ENCODE results near the gene SMPD3. TPM values are rescaled to one million over a fixed set of nuclear protein-coding genes. Genes with fewer than 3 reads are reported as not detected.

The SMPD3 gene
- total and polyA plus RNA-seq, 7 donors: 0.49 to 29.7 (median 2.8) TPM

GRCh38 chr16:68472581-68472980, 24.3 kb upstream of the SMPD3 start:
- no peaks in the 10 kb centered on the region for H3K4me1 ChIP-seq
- H3K4me3 ChIP-seq: no peak overlapping the region
- 93 to 94% methylated on average over 5 of the region's 5 CpGs for WGBS, 2 donors
- H3K27ac ChIP-seq: no peak overlapping the region
- no peak for DNase-seq
- TF ChIP-seq EP300 (IDR thresholded peaks at IDR 0.05): no peak
- no peak for TF ChIP-seq CTCF (IDR thresholded peaks at IDR 0.05)
- TF ChIP-seq POLR2AphosphoS5 (IDR thresholded peaks at IDR 0.05): no peak
- no peak for TF ChIP-seq POLR2A (IDR thresholded peaks at IDR 0.05)
- H3K27me3 ChIP-seq: no peaks in the 10 kb centered on the region
- no peaks in the 10 kb centered on the region for H3K36me3 ChIP-seq
- no peaks in the 10 kb centered on the region for H3K9me3 ChIP-seq
- intact Hi-C loops (cut with DNase I): no loop called here

- Histone ChIP-seq H3K9me3 (no peaks in the 10 kb centered on the region), H3K27ac (peak overlapping the region in 3 of 4 donors; percentile 3 to 37 (median 33)), H3K4me1 (no peaks in the 10 kb centered on the region), H3K27me3 (no peaks in the 10 kb centered on the region), H3K36me3 (no peaks in the 10 kb centered on the region), H3K4me3 (no peak overlapping the region)
- TF ChIP-seq POLR2A (IDR thresholded peaks at IDR 0.05) (no peak), EP300 (IDR thresholded peaks at IDR 0.05) (no peak), CTCF (IDR thresholded peaks at IDR 0.05) (no peak), POLR2AphosphoS5 (IDR thresholded peaks at IDR 0.05) (no peak)
- DNase-seq: no peak
- intact Hi-C loops (cut with DNase I): no loop called here
- 41 to 71% methylated on average over 11 of the region's 11 CpGs for WGBS, 2 donors
Observed at GRCh38 chr16:68470461-68471150, 22.3 kb upstream of the SMPD3 start.

GRCh38 chr16:68469796-68470460, 21.6 kb upstream of the SMPD3 start:
- Histone ChIP-seq H3K36me3 (no peaks in the 10 kb centered on the region), H3K4me3 (no peak overlapping the region), H3K27me3 (no peaks in the 10 kb centered on the region), H3K27ac (peak overlapping the region in 2 of 4 donors; percentile 33 to 37), H3K4me1 (no peaks in the 10 kb centered on the region), H3K9me3 (no peaks in the 10 kb centered on the region)
- intact Hi-C loops (cut with DNase I): no loop called here
- 4% methylated on average over 11 of the region's 11 CpGs for WGBS, 2 donors
- DNase-seq: no peak
- TF ChIP-seq POLR2AphosphoS5 (IDR thresholded peaks at IDR 0.05) (no peak), EP300 (IDR thresholded peaks at IDR 0.05) (no peak), POLR2A (IDR thresholded peaks at IDR 0.05) (no peak), CTCF (IDR thresholded peaks at IDR 0.05) (no peak)

- H3K4me1 ChIP-seq: no peaks in the 10 kb centered on the region
- intact Hi-C loops (cut with DNase I): no loop called here
- no peak for DNase-seq
- WGBS, 2 donors: 38 to 53% methylated on average over 4 of the region's 4 CpGs
- H3K27ac ChIP-seq: no peak overlapping the region
- no peaks in the 10 kb centered on the region for H3K9me3 ChIP-seq
- no peaks in the 10 kb centered on the region for H3K27me3 ChIP-seq
- TF ChIP-seq EP300 (IDR thresholded peaks at IDR 0.05) (no peak), CTCF (IDR thresholded peaks at IDR 0.05) (no peak), POLR2A (IDR thresholded peaks at IDR 0.05) (no peak), POLR2AphosphoS5 (IDR thresholded peaks at IDR 0.05) (no peak)
- no peak overlapping the region for H3K4me3 ChIP-seq
- no peaks in the 10 kb centered on the region for H3K36me3 ChIP-seq
Observed at GRCh38 chr16:68468842-68469241, 20.5 kb upstream of the SMPD3 start.

Data from sigmoid colon (tissue), 7 donors.